ENCODE data around the gene IER5L.
A peak's percentile ranks its signal among the peaks of the same experiment; 100 is the strongest.

The IER5L gene

GRCh38 chr9:129181246-129181645, 3.2 kb upstream of the IER5L start:
- H3K27me3 ChIP-seq (ENCODE audit: control insufficient read depth, insufficient read depth, low read length) = peaks cover 83% of the 10 kb centered on the region
- no peaks in the 10 kb centered on the region for H3K9me3 ChIP-seq (ENCODE audit: control insufficient read depth, insufficient read depth, low read length)
- H3K27ac ChIP-seq (ENCODE audit: low read depth, low read length) = no peak overlapping the region
- H3K9ac ChIP-seq (ENCODE audit: low read depth, low read length) = no peak overlapping the region
- H3K4me3 ChIP-seq (ENCODE audit: low read depth, low read length) = no peak overlapping the region
- H3K36me3 ChIP-seq (ENCODE audit: control insufficient read depth, insufficient read depth, low read length) = no peaks in the 10 kb centered on the region
- peaks cover 10% of the 10 kb centered on the region for H3K4me1 ChIP-seq (ENCODE audit: control insufficient read depth, insufficient read depth, low read length)

DNA sequence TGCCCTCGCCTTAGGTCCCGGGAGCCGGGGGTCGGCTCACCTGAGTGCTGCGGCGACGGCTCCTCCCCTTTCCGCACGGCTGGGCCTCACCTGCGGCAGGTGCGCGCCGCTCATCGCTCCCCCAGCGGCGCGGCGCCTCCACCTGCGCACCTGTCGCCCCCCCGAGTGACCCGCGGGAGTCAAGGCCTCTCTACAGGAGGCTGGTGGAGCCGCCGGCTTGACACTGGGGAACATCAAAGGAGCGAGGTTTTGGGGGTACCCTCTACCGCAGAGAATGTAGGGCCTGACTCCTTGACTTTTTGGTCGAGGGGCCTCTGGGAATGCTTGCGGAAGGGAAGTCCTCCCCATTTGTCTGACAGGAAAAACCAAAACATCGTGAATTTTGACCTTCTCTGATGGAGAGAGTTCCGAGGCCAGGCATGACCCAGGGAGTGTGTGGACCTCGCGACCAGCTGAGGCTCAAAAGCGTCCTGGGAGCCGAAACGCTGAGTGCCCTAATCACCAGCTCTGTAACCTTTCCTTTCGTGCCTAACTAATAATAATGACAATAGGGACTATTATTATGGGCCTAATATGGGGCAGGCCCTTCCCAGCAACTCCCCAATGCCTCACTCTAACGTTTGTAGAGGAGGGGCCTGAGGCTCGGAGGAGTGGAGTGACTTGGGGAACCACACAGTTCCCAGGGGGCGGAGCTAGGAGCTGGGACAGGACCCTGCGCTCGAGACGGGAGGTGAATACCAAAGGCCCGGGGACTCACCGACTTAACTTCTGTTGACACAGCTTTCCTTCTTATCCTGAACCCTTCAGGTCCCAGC, 714 bp upstream of the IER5L start:
- Histone ChIP-seq H3K9me3 (ENCODE audit: control insufficient read depth, insufficient read depth, low read length) (no peaks in the 10 kb centered on the region), H3K4me1 (ENCODE audit: control insufficient read depth, insufficient read depth, low read length) (peaks cover 14% of the 10 kb centered on the region), H3K9ac (ENCODE audit: low read depth, low read length) (no peak overlapping the region), H3K36me3 (ENCODE audit: control insufficient read depth, insufficient read depth, low read length) (no peaks in the 10 kb centered on the region), H3K4me3 (ENCODE audit: low read depth, low read length) (peak overlapping the region; percentile 71; the same call in 1 of the 2 replicates), H3K27me3 (ENCODE audit: control insufficient read depth, insufficient read depth, low read length) (peaks cover 92% of the 10 kb centered on the region), H3K27ac (ENCODE audit: low read depth, low read length) (no peak overlapping the region)

GRCh38 chr9:129177443-129177790, 644 bp downstream of the IER5L start:
- Histone ChIP-seq H3K27ac (ENCODE audit: low read depth, low read length) (no peak overlapping the region), H3K9ac (ENCODE audit: low read depth, low read length) (no peak overlapping the region), H3K4me1 (ENCODE audit: control insufficient read depth, insufficient read depth, low read length) (peaks cover 14% of the 10 kb centered on the region)

DNA sequence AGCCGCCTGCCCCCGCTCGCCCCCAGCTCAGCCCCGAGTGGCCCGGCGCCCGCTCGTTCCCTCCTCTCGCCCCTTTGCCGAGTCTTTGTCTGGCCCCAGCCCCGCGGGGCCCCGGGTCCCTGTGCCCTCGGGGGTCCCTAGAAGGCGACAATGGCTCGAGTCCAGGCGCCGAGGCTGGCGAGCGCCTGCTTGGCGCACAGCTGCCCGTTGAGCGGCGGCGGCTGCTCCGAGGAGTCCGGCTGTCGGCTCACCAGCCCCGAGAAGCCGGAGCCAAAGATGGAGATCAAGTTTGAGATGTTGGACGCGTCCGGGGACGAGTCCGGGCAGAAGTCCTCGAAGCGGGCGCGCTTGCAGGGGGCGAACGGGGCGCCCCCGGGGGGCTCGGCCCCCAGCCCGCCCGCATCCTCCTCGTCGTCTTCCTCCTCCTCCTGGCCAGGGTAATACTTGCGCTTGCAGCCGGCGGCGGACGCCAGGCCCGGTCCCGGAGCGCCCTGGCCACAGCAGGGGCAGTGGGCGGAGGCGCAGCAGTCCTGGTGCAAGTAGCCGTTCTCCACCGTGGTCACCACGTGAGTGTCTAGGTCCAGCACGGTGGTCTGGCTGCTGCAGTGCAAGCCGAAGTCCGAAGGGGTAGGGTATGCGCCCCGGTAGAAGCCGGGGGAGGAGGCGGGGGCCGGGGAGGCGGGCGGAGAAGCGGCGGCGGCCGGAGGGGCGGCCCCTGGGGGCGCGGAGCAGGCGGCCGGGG, 1.2 kb downstream of the IER5L start:
- peak overlapping the region; percentile 72 for H3K4me3 ChIP-seq (ENCODE audit: low read depth, low read length)
- H3K27ac ChIP-seq (ENCODE audit: low read depth, low read length) = no peak overlapping the region
- H3K27me3 ChIP-seq (ENCODE audit: control insufficient read depth, insufficient read depth, low read length) = peaks cover 92% of the 10 kb centered on the region
- no peak overlapping the region for H3K9ac ChIP-seq (ENCODE audit: low read depth, low read length)
- H3K4me1 ChIP-seq (ENCODE audit: control insufficient read depth, insufficient read depth, low read length) = peaks cover 14% of the 10 kb centered on the region
- no peaks in the 10 kb centered on the region for H3K36me3 ChIP-seq (ENCODE audit: control insufficient read depth, insufficient read depth, low read length)
- no peaks in the 10 kb centered on the region for H3K9me3 ChIP-seq (ENCODE audit: control insufficient read depth, insufficient read depth, low read length)

More at GRCh38 chr9:129177443-129177790, 644 bp downstream of the IER5L start:
- peak overlapping the region; percentile 72 for H3K4me3 ChIP-seq (ENCODE audit: low read depth, low read length)
- no peaks in the 10 kb centered on the region for H3K9me3 ChIP-seq (ENCODE audit: control insufficient read depth, insufficient read depth, low read length)
- no peaks in the 10 kb centered on the region for H3K36me3 ChIP-seq (ENCODE audit: control insufficient read depth, insufficient read depth, low read length)
- peaks cover 92% of the 10 kb centered on the region for H3K27me3 ChIP-seq (ENCODE audit: control insufficient read depth, insufficient read depth, low read length)

- Histone ChIP-seq H3K4me3 (ENCODE audit: low read depth, low read length) (peak overlapping the region; percentile 72), H3K36me3 (ENCODE audit: control insufficient read depth, insufficient read depth, low read length) (no peaks in the 10 kb centered on the region), H3K9ac (ENCODE audit: low read depth, low read length) (no peak overlapping the region), H3K27ac (ENCODE audit: low read depth, low read length) (peak overlapping the region; percentile 59), H3K27me3 (ENCODE audit: control insufficient read depth, insufficient read depth, low read length) (peaks cover 90% of the 10 kb centered on the region), H3K9me3 (ENCODE audit: control insufficient read depth, insufficient read depth, low read length) (no peaks in the 10 kb centered on the region), H3K4me1 (ENCODE audit: control insufficient read depth, insufficient read depth, low read length) (peaks cover 14% of the 10 kb centered on the region)
These were observed 2.0 kb downstream of the IER5L start for GRCh38 chr9:129175825-129176633.

DNA sequence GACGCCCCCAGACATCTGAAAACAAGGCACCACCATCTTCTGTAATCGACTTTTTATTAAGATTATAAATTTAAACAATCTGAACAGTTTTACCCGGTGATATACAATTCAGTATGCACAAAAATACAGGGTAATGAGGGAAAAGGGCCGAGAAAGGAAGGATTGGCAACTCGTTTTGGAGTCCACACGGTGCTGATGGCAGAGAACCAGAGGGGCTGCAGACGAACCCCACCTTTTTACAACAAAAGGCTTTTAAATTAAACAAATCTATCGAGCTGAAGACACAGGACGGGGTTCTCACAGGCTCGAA, 2.6 kb downstream of the IER5L start:
- peak overlapping the region; percentile 72 for H3K4me3 ChIP-seq (ENCODE audit: low read depth, low read length)
- no peaks in the 10 kb centered on the region for H3K36me3 ChIP-seq (ENCODE audit: control insufficient read depth, insufficient read depth, low read length)
- H3K27me3 ChIP-seq (ENCODE audit: control insufficient read depth, insufficient read depth, low read length) = peaks cover 87% of the 10 kb centered on the region
- H3K9me3 ChIP-seq (ENCODE audit: control insufficient read depth, insufficient read depth, low read length) = no peaks in the 10 kb centered on the region
- peak overlapping the region; percentile 59 for H3K27ac ChIP-seq (ENCODE audit: low read depth, low read length)
- peaks cover 14% of the 10 kb centered on the region for H3K4me1 ChIP-seq (ENCODE audit: control insufficient read depth, insufficient read depth, low read length)
- H3K9ac ChIP-seq (ENCODE audit: low read depth, low read length) = no peak overlapping the region

DNA sequence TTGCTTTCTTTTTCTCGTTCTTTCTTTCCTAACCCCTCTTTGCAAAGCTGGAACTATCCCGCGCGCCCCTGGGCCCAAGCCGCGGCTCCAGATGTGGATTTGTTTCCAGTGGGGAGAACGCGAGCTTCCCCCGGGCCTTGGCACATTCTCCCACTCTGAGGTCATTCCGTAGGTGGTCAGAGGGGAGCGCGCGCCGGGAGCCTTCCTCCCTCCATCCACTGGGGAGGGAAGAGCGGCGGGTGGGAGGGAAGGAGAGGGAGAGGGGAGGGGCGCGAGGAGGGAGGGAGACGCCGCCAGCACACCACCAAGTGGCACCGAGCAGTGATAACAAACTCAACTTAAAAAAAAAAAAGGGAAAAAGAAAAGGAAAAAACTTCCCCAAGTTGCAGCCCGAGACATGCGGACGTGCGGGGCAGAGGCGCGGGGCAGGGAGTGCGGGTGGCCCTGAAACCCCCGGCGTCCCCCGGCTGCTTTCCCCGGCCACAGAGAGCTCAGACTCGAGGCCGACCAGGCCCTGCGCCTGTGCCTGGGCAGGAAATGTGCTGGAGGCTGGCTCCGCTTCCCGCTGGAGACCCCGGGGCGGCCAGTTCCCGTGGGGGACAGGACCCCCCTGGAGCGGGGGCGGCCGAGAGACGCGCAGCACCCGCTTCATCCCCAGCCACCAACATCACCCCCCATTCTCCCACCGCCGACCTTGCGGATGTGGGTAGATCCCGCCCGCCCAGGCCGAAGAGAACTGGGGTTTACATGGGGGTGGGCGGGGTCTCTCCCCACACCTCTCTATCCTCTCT, 3.1 kb downstream of the IER5L start:
- Histone ChIP-seq H3K4me3 (ENCODE audit: low read depth, low read length) (peak overlapping the region; percentile 72), H3K27me3 (ENCODE audit: control insufficient read depth, insufficient read depth, low read length) (peaks cover 82% of the 10 kb centered on the region), H3K4me1 (ENCODE audit: control insufficient read depth, insufficient read depth, low read length) (peaks cover 14% of the 10 kb centered on the region), H3K36me3 (ENCODE audit: control insufficient read depth, insufficient read depth, low read length) (no peaks in the 10 kb centered on the region), H3K27ac (ENCODE audit: low read depth, low read length) (peak overlapping the region; percentile 59), H3K9ac (ENCODE audit: low read depth, low read length) (0 out of 2 replicates have a peak overlapping the region, but pooled peaks have one; percentile 25), H3K9me3 (ENCODE audit: control insufficient read depth, insufficient read depth, low read length) (no peaks in the 10 kb centered on the region)

DNA sequence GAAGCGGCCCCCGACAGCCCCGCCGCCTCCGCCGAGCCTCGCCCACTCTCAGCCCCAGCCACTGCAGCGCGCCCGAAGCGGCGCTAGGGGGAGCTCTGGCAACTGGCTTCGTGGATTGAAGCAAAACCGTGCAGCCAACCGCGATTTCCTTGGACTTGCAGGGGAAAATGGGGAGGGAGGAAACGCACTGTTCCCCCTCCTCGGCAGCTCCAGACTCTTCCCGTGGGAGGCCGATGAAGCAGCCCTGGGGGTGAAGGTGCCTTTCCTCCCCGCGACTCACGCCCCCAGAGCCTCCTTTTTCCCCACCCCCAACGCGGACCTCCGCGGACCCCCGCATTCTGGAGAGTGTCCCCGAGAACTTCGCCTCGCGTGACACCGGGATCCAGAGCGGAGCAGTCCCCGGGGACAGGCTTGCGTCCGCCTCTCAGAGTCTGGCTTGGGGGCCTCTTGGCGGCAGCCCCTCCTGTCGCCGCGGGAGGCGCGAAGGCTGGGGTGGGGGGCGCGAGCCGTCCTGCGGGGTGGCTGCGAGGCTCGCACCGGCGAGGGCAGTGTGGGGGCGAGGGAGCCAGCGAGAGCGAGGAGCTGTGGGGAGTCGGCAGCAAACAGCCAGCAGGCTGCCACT, 3.8 kb downstream of the IER5L start:
- Histone ChIP-seq H3K27ac (ENCODE audit: low read depth, low read length) (peak overlapping the region; percentile 47), H3K4me1 (ENCODE audit: control insufficient read depth, insufficient read depth, low read length) (peaks cover 9% of the 10 kb centered on the region), H3K9ac (ENCODE audit: low read depth, low read length) (0 out of 2 replicates have a peak overlapping the region, but pooled peaks have one; percentile 25)

DNA sequence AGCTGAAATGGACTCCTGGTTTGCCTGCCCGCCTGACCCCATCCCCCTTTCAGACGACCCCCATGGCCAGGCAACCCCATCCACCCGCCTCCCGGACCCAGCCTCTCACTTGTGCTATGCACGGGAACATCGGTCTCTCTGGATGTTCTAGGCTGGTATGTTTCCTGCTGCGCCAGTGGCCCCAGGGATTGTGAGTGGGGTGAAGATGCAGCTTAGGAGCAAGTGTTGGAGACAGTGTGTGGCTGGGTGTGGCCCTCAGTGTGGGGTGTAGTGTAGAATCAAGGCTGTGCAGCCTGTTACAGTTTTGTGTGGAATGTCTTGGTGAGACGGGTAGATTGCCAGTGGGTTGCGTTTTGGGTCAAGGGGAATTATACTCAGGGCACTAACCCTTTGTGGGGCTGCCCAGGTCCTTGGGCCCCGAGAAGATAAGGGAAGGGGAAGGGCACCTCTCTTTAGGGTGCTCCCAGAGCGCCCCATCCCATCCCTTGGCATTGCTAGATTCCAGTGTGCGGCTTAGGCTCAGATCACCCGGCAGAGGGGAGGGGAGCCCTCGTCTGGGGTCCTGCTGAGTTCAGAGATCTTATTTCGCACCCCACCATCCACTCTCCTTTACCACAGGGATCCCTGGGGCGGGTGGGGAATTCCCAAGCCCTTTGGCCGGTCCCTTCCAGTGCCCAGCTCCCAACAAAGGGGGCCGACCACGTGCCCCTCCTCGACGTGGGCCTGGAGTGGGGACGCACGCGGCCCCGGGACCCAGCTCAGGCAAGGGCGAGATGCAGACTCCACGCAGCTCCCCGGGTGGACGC, 4.6 kb downstream of the IER5L start:
- Histone ChIP-seq H3K9ac (ENCODE audit: low read depth, low read length) (no peak overlapping the region), H3K4me3 (ENCODE audit: low read depth, low read length) (peak overlapping the region; percentile 72), H3K27me3 (ENCODE audit: control insufficient read depth, insufficient read depth, low read length) (peaks cover 68% of the 10 kb centered on the region), H3K27ac (ENCODE audit: low read depth, low read length) (no peak overlapping the region), H3K36me3 (ENCODE audit: control insufficient read depth, insufficient read depth, low read length) (no peaks in the 10 kb centered on the region), H3K4me1 (ENCODE audit: control insufficient read depth, insufficient read depth, low read length) (peaks cover 4% of the 10 kb centered on the region; the same call in 1 of the 2 replicates), H3K9me3 (ENCODE audit: control insufficient read depth, insufficient read depth, low read length) (no peaks in the 10 kb centered on the region)

More for the DNA sequence above, 3.8 kb downstream of the IER5L start:
- H3K4me3 ChIP-seq (ENCODE audit: low read depth, low read length) = peak overlapping the region; percentile 72
- peaks cover 75% of the 10 kb centered on the region for H3K27me3 ChIP-seq (ENCODE audit: control insufficient read depth, insufficient read depth, low read length)
- H3K36me3 ChIP-seq (ENCODE audit: control insufficient read depth, insufficient read depth, low read length) = no peaks in the 10 kb centered on the region
- H3K9me3 ChIP-seq (ENCODE audit: control insufficient read depth, insufficient read depth, low read length) = no peaks in the 10 kb centered on the region

Measured in HUES48 (cell line).